Femur (tissue), 1 donor: ENCODE data around the gene MORC1.

Experiments used
- DNase-seq: peaks from one replicate; pipeline ENCODE4 v3.0.0-alpha.2; 2017

The MORC1 gene

DNA sequence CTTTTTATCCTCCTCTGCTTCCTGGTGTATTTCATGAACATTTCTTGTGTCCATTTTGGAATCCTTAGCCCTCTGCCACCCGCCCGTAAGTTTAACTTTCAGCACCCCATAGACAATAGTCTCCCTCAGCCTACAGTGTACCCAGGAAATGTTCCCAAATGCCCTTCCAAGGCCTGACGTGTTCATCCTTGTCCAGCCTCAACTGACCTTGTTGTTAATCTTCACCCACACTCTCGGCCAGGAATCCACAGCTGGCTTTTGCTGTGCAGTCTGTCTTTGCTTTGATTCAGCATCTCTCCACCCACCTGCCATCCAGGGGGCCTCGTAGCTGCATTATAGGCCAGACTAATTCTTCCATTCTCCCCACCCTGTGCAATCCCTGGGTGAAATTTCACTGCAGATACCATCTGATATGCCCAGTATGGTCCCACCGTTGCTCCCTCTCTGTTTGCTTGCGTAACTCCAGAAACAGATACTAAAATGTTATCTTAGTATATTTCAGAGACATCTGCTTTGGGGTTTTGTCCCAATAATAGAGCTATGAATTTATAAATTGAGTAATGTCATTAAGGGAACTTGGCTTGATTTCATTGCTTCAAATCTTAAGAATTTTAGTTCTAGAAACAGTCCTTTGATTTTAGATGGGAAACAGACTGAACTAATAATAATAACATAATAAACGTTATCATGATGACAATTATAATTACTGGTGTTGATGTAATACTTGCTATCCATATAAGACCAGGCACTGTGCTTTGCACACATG is 180.8 kb downstream of the MORC1 start:
- DNase-seq, result no peak

DNA sequence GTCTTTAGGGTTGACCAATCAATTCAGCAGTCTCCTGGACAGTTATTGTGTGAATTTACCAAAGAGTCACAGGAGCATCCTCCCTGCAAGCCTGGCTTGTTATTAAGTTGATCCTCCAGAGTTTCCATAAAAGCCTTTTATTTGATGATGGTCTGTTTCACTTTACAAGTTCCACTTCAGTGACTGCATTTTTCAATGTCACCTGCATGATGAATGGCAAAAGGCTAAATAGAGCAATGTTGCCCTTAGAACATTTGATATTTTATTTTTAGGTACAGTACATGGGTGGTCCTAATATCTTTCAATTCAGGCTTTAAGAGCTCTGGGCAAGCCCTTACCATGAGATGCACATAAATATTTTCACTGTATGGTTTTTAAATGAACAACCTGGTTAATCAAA is 186.9 kb downstream of the MORC1 start:
- DNase-seq, result no peak

DNA sequence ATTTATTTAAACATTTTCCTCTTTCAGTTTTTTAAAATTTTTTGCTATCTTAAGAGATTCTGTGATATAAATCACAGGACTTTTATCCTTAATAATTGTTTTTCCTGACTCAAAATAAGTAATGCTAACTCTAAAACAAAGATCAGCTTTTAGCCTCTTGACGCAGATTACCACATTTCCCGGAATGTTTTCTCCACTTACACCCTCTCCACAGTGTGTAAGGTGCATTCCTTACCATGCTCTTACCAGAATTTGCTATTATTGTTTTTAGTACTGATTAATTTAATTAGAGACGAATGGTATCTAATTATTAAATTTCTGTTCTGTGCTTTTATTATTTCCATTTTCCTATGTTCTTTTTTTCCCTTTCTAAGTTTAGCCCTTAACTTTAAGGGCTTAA is 199.1 kb downstream of the MORC1 start:
- DNase-seq, result no peak

DNA sequence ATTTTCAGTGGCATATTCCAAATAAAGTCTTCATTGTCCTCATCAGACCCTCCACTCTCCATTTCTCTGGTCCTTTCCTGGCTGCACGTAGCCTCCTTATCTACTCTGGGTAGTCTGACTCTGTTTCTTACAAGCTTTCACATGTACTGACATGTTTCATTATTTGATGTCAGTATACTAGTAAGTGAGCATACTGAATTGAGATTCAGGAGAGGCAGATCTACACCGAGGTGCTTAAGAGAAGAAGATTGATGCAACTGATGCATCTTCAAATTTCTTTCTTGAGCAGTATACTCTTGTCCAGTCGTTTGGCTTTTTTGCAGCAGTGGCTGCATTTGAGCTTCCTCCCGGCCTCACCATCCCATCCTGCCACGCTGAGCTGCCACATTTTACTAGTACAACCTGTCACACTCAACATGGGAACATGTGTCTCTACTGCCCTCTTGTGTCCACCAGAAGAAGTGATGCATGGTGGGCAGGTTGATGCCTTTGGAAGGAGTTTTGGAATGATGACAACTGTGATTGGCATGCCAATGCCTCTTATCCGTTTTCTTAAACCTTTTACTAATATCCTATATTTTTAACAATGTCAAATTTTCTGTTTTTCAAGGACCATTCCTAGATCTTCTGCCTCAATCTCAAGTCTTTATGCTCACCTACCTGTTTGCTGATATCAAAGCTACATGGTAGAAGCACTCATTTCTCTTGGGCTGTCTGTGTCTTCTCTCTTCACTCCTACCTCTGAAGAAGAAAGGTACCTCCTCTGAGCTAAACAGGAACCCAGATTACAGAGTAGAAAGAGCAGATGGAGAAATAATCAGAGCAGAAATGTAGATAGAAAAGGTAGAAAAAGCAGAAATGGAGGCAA is 202.9 kb downstream of the MORC1 start:
- peak; percentile 45 for DNase-seq

DNA sequence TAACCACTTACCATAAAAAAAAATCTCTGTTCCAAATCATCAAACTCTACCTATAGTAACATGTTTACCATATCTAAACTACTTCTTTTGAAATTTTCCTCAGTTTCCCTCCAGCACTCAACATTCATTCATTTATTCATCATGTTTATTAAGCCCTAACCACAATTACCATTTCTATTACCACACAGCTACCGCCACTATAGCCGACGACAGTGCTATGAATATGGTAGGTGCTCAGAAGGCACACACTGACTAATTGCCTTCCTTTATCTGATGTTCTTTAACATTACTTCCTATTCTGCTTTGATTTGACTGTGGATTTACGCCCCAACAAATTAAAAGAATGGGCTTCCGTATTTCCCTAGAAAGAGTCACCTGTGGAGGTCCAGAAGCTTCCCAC is 208.1 kb downstream of the MORC1 start:
- DNase-seq, result no peak
